K562 (cell line): ENCODE results near the gene ISG20. TPM values are rescaled to one million over a fixed set of nuclear protein-coding genes. Genes with fewer than 3 reads are reported as not detected.

Experiments used
- CBX2 ChIP-seq: fragments of 200-600 bp; sonication (generic); IDR thresholded peaks from one replicate; pipeline ENCODE4 v1.6.1; 2012; ENCODE audit warnings: mild to moderate bottlenecking, low read length, inconsistent platforms; ENCODE audit not compliant: insufficient read depth, poor library complexity, severe bottlenecking
- CBX3 ChIP-seq, 2 experiments: IDR thresholded peaks; 1 replicate in 1 of 2; 2 replicates in 1 of 2; pipeline ENCODE4 v1.6.1; 2012; ENCODE audit warnings: inconsistent platforms in 2 of 2, low read length in 2 of 2, borderline replicate concordance in 1 of 2, control low read depth in 1 of 2
- CHD4 ChIP-seq: fragments of 200-600 bp; sonication (generic); IDR thresholded peaks from 3 replicates; pipeline ENCODE4 v1.6.1; 2012; ENCODE audit warnings: low read depth, mild to moderate bottlenecking, mixed read lengths, low read length, inconsistent platforms; ENCODE audit not compliant: insufficient read depth, insufficient replicate concordance, poor library complexity, severe bottlenecking
- HNRNPH1 ChIP-seq: fragments of 200-400 bp; formaldehyde crosslinking; optimal IDR thresholded peaks from 2 replicates; pipeline ENCODE3; 2017; ENCODE audit warnings: low read depth, mild to moderate bottlenecking, low read length, moderate library complexity
- LEF1 ChIP-seq: fragments of 450-650 bp; IDR thresholded peaks from 2 replicates; pipeline ENCODE4 v1.6.1; 2016; ENCODE audit warnings: mild to moderate bottlenecking
- NBN ChIP-seq: fragments of 450-650 bp; IDR thresholded peaks from 2 replicates; pipeline ENCODE4 v1.6.1; 2016; ENCODE audit warnings: low read depth, mild to moderate bottlenecking
- SMAD1 ChIP-seq: fragments of 150-350 bp; IDR thresholded peaks from 2 replicates; pipeline ENCODE4 v1.6.1; 2014; ENCODE audit warnings: low read length, low read depth; ENCODE audit not compliant: partially characterized antibody
- polyA plus RNA-seq, 8 experiments: library from polyadenylated mRNA; depleted of rRNA in 4 of 8; stranded (reverse) in 5 of 8; unstranded in 3 of 8; fragments of >200 nt; fragmentation: Nextera tagmentation in 2 of 8; fragmentation: Illumina TruSeq in 1 of 8; extraction: Ambion mirVana in 2 of 8; extraction: Trizol in 1 of 8; gene quantifications; 2 replicates each; pipeline versions ENCODE4 v1.2.1 to v1.2.3, GENCODE V29; 2011 to 2014; ENCODE audit warnings: inconsistent platforms in 1 of 8, missing spikeins in 1 of 8
- total RNA-seq, 7 experiments: library from RNA; depleted of rRNA in 6 of 7; stranded (reverse); fragments of >200 nt in 6 of 7; fragmentation: Illumina TruSeq in 2 of 7; extraction: Trizol in 2 of 7; gene quantifications; 2 replicates each; pipeline versions ENCODE4 v1.2.1 to v1.2.3, GENCODE V29; 2011 to 2021; ENCODE audit warnings: low replicate concordance in 1 of 7
- TF ChIP-seq, protein P1 (sequence below): fragments of 450-650 bp; IDR thresholded peaks from 2 replicates; pipeline ENCODE4 v1.7.1; 2018; ENCODE audit warnings: mild to moderate bottlenecking, low read depth; ENCODE audit not compliant: partially characterized antibody
- TF ChIP-seq, protein P2 (sequence below): fragments of 450-650 bp; IDR thresholded peaks from 2 replicates; pipeline ENCODE4 v1.6.1; 2018; ENCODE audit not compliant: partially characterized antibody

Gene ISG20
- total and polyA plus RNA-seq, 9 of the 15 experiments (the other 6 are each of a cell fraction or from before 2014, with no cell fraction given), result 0.06 to 2.1 (median 1.00) TPM

DNA sequence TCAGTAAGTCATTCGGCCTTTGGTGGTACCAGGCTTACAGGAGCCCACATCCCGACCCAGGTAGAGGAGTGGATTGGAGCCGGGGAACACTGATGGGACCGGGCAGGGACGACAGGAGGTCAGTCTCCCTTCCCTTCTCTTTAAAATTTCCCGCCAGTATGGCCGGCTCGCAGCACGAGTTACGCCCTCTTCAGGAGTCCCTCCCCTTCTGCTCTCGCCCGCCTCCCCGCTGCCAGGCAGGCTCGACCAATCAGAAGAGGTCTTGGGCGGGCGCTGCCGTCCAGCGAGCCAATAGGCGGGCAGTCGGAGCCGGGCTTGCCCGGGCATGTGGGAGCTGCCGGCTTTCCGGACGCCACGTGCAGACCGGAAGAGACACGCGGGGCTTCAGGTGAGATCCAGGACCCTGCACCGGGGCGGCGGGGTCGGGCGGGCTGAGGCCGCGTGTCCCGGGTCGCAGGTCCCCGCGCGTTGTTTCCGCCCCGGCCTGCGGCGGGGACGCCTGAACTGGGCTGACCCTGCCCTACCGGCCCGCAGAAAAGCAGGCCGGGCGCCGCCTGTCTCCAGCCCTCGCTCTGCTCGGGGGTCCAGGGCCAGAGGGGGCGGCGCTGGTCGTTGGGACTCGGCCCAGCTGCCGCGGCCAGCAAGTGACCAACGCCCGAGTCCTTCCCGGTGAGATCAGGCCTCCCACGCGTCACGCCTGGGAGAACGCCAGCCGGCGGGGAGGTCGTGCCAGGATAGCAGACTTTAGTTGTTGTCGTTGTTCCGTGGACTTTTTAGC, 17.6 kb upstream of the ISG20 start, which contains the start of gene AEN (continued):
- TF ChIP-seq CBX2 (no peak), CHD4 (no peak), LEF1 (no peak), NBN (peak; percentile 44; the same call in 1 of the 2 replicates), SMAD1 (peak; percentile 68), HNRNPH1 (no peak), CBX3 (IDR thresholded peaks at IDR 0.05; ENCODE audit: borderline replicate concordance in 1 of 2, low read length in 2 of 2) (peak in 1 of 2 experiments; percentile 69; a peak in 1 of 3 replicates)
- TF ChIP-seq, protein P1, sequence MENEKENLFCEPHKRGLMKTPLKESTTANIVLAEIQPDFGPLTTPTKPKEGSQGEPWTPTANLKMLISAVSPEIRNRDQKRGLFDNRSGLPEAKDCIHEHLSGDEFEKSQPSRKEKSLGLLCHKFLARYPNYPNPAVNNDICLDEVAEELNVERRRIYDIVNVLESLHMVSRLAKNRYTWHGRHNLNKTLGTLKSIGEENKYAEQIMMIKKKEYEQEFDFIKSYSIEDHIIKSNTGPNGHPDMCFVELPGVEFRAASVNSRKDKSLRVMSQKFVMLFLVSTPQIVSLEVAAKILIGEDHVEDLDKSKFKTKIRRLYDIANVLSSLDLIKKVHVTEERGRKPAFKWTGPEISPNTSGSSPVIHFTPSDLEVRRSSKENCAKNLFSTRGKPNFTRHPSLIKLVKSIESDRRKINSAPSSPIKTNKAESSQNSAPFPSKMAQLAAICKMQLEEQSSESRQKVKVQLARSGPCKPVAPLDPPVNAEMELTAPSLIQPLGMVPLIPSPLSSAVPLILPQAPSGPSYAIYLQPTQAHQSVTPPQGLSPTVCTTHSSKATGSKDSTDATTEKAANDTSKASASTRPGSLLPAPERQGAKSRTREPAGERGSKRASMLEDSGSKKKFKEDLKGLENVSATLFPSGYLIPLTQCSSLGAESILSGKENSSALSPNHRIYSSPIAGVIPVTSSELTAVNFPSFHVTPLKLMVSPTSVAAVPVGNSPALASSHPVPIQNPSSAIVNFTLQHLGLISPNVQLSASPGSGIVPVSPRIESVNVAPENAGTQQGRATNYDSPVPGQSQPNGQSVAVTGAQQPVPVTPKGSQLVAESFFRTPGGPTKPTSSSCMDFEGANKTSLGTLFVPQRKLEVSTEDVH, result peak; percentile 98
- TF ChIP-seq, protein P2, sequence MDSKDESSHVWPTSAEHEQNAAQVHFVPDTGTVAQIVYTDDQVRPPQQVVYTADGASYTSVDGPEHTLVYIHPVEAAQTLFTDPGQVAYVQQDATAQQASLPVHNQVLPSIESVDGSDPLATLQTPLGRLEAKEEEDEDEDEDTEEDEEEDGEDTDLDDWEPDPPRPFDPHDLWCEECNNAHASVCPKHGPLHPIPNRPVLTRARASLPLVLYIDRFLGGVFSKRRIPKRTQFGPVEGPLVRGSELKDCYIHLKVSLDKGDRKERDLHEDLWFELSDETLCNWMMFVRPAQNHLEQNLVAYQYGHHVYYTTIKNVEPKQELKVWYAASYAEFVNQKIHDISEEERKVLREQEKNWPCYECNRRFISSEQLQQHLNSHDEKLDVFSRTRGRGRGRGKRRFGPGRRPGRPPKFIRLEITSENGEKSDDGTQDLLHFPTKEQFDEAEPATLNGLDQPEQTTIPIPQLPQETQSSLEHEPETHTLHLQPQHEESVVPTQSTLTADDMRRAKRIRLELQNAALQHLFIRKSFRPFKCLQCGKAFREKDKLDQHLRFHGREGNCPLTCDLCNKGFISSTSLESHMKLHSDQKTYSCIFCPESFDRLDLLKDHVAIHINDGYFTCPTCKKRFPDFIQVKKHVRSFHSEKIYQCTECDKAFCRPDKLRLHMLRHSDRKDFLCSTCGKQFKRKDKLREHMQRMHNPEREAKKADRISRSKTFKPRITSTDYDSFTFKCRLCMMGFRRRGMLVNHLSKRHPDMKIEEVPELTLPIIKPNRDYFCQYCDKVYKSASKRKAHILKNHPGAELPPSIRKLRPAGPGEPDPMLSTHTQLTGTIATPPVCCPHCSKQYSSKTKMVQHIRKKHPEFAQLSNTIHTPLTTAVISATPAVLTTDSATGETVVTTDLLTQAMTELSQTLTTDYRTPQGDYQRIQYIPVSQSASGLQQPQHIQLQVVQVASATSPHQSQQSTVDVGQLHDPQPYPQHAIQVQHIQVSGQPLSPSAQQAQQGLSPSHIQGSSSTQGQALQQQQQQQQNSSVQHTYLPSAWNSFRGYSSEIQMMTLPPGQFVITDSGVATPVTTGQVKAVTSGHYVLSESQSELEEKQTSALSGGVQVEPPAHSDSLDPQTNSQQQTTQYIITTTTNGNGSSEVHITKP, result no peak
